ENCODE data around the gene SLC5A6.
A peak's percentile ranks its signal among the peaks of the same experiment; 100 is the strongest.

Gene SLC5A6

DNA sequence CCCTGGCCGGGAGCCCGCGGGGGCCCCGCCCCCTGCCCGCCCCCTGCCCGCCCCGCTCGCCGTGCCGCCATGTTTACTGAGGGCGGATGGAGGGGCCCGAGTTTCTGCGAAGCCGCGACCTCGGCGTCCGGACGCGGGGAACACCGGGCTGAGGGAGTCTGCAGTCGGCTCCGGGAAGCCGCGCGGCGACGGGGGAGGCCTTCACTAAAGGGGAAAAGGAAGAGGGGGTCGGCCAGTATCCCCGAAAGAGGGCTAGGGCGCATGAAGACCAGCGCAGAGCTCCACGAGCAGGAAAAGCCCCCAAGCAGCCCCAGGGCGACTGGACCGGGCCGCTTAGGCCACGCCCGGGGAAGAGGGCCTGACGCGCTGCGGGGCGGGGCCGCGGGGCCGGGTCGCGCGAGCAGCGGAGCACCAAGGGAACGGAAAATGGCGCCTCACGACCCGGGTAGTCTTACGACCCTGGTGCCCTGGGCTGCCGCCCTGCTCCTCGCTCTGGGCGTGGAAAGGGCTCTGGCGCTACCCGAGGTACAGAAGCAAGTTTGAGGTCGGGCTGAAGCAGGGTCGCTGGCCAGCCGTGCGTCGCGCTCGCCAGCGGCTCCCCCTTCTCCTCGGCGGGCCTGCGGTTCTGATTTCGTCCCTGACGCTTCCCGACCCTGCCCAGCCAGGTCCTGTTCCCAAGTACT, at the start of gene SLC5A6, which contains the start of gene ATRAID:
Gene SLC5A6, minus strand, starts transcription at position 326 of the 683 bp plus-strand sequence. CDS start 4,618 bp downstream, outside the sequence.
Gene ATRAID, plus strand, starts transcription at position 99 of the 683 bp plus-strand sequence. Its CDS starts 328 bp downstream, at position 427.
- H3K4me1 ChIP-seq (ENCODE audit: control insufficient read depth, insufficient read depth, low read length) = 0 out of 2 replicates have a peak, but pooled peaks cover 1% of the 10 kb centered on the region
- no peaks in the 10 kb centered on the region for H3K9me3 ChIP-seq (ENCODE audit: control insufficient read depth, insufficient read depth, low read length)
- H3K27me3 ChIP-seq (ENCODE audit: control insufficient read depth, insufficient read depth, low read length) = no peaks in the 10 kb centered on the region
- no CpG with 5 or more reads among the region's 73 CpGs for WGBS (ENCODE audit: insufficient coverage, insufficient read length)
- peak; percentile 67 for DNase-seq (ENCODE audit: low read depth, low spot score)
- H3K36me3 ChIP-seq (ENCODE audit: control insufficient read depth, insufficient read depth, low read length) = peaks cover 16% of the 10 kb centered on the region
- no peak within 1 kb of the TSS for H3K27ac ChIP-seq (ENCODE audit: low read length)
- peak within 1 kb of the TSS; percentile 76 for H3K4me3 ChIP-seq (ENCODE audit: low read length)

DNA sequence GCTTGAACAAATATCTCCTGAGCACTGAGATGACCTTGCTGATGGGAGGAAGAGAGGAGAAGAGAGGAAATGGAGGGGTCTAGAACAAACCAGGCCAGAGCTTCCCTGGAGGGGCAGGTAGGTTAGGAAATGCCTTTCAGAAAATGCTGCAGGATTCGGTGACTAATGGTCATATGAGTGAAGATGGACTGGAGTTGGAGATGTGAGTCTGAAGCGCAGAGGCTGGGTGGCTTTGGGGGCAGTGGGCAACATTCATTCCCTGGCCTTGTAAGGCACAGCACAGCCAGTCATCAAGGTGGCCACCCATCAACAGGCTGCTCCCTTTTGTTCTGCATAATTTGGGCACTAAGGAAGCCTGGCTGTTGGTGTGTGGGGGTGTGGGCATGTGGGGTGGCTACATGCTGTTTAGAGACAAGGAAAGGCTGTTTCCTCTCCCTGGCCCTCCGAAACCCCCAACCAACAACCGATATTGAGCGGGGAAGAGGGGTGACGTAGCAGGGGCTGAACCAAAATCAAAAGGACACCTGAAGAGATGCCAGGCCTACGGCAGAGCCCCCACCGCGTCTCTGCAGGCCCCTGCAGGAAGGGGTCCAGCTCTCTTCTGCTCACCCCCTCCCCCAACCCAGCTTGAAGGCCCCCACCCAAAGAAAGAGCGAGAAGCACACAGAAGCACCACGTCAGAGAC, 49.3 kb upstream of the SLC5A6 start:
- Histone ChIP-seq H3K4me1 (ENCODE audit: control insufficient read depth, insufficient read depth, low read length) (peaks cover 4% of the 10 kb centered on the region; the same call in 1 of the 2 replicates), H3K27ac (ENCODE audit: low read length) (no peak overlapping the region), H3K36me3 (ENCODE audit: control insufficient read depth, insufficient read depth, low read length) (no peaks in the 10 kb centered on the region), H3K27me3 (ENCODE audit: control insufficient read depth, insufficient read depth, low read length) (peaks cover 40% of the 10 kb centered on the region), H3K9me3 (ENCODE audit: control insufficient read depth, insufficient read depth, low read length) (no peaks in the 10 kb centered on the region), H3K4me3 (ENCODE audit: low read length) (peak overlapping the region; percentile 81; the same call in 1 of the 2 replicates)
- WGBS (ENCODE audit: insufficient coverage, insufficient read length) = no CpG with 5 or more reads among the region's 11 CpGs
- no peak for DNase-seq (ENCODE audit: low read depth, low spot score)

GRCh38 chr2:27258051-27258450, 46.0 kb upstream of the SLC5A6 start:
- no peak for DNase-seq (ENCODE audit: low read depth, low spot score)
- no CpG with 5 or more reads among the region's 8 CpGs for WGBS (ENCODE audit: insufficient coverage, insufficient read length)
- Histone ChIP-seq H3K4me1 (ENCODE audit: control insufficient read depth, insufficient read depth, low read length) (peaks cover 4% of the 10 kb centered on the region; the same call in 1 of the 2 replicates), H3K36me3 (ENCODE audit: control insufficient read depth, insufficient read depth, low read length) (no peaks in the 10 kb centered on the region), H3K4me3 (ENCODE audit: low read length) (no peak overlapping the region), H3K9me3 (ENCODE audit: control insufficient read depth, insufficient read depth, low read length) (no peaks in the 10 kb centered on the region), H3K27me3 (ENCODE audit: control insufficient read depth, insufficient read depth, low read length) (peaks cover 14% of the 10 kb centered on the region), H3K27ac (ENCODE audit: low read length) (no peak overlapping the region)

DNA sequence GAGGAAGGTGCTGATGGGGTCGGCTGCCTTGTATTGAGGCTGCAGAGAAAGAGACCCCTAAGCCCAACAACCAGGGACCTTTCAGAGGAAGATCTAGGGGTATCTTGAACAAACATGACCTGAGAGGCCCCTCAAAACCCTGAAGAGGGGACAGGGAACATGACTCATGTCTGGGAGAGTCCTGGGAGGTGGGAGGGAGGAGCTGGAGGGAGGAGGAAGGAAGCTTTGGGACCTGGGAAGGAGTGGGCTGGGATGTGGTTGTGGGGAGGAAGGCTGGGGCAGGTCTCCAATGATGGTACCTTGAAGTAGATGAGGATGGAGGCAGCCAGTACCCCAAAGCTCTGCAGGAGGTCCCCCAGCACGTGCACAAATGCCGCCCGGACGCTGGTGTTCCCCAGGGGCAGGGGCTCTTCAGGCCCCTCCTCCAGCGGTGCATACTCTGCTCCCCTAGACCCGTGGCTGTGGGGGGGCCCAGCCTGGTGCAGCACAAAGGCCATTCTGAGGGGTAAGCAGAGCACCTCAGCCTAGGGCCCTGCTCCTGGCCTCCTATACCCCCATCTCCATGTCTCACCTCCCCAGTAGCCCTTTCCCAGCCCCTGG, 44.9 kb upstream of the SLC5A6 start:
- DNase-seq (ENCODE audit: low read depth, low spot score) = no peak
- Histone ChIP-seq H3K4me3 (ENCODE audit: low read length) (no peak overlapping the region), H3K27ac (ENCODE audit: low read length) (no peak overlapping the region), H3K9me3 (ENCODE audit: control insufficient read depth, insufficient read depth, low read length) (no peaks in the 10 kb centered on the region), H3K36me3 (ENCODE audit: control insufficient read depth, insufficient read depth, low read length) (no peaks in the 10 kb centered on the region), H3K27me3 (ENCODE audit: control insufficient read depth, insufficient read depth, low read length) (peaks cover 14% of the 10 kb centered on the region), H3K4me1 (ENCODE audit: control insufficient read depth, insufficient read depth, low read length) (peaks cover 4% of the 10 kb centered on the region)
- no CpG with 5 or more reads among the region's 7 CpGs for WGBS (ENCODE audit: insufficient coverage, insufficient read length)

DNA sequence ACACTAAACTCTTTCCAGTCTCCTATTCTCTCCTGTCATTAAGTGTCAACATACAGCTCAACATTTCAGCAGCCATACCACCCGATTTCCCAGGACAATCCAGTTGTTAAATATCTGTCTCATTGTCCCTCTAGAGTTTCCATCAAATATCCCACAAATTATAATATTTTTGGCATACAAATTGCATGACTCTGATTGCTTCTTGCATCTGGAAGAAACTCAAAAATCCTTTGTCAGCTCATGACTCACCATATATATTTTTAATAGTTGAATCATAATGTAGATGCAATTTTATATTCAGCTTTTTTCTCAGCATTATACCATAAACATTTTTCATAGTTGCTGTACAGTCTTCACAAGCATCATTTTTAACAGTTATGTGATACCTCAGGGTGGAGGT, 43.6 kb upstream of the SLC5A6 start:
- no peak overlapping the region for H3K27ac ChIP-seq (ENCODE audit: low read length)
- H3K4me3 ChIP-seq (ENCODE audit: low read length) = no peak overlapping the region
- H3K27me3 ChIP-seq (ENCODE audit: control insufficient read depth, insufficient read depth, low read length) = peaks cover under 1% of the 10 kb centered on the region; the same call in 1 of the 2 replicates
- no peaks in the 10 kb centered on the region for H3K9me3 ChIP-seq (ENCODE audit: control insufficient read depth, insufficient read depth, low read length)
- no CpG with 5 or more reads among the region's 1 CpG for WGBS (ENCODE audit: insufficient coverage, insufficient read length)
- H3K36me3 ChIP-seq (ENCODE audit: control insufficient read depth, insufficient read depth, low read length) = no peaks in the 10 kb centered on the region
- peaks cover 8% of the 10 kb centered on the region for H3K4me1 ChIP-seq (ENCODE audit: control insufficient read depth, insufficient read depth, low read length)
- no peak for DNase-seq (ENCODE audit: low read depth, low spot score)

DNA sequence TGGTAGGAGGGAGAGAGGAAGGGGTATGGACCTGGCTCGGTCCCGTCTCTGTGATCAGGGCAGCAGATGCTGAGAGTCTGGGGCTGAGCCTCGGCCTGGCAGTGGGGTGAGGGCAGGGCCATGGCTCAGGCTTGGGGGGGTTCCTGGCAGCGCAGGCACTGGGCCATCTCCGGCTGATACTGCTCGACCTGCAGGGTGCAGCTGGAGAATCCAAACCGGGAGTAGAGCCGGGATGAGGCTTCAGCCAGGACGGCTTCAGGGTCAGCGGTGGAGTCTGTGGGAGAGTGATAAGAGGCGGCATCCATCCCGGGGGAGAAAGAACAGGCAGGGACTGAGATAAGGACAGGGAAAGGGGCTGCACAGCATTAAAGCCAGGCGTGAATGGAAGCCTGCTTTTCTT, 43.1 kb upstream of the SLC5A6 start:
- H3K4me3 ChIP-seq (ENCODE audit: low read length) = no peak overlapping the region
- H3K27ac ChIP-seq (ENCODE audit: low read length) = no peak overlapping the region
- H3K27me3 ChIP-seq (ENCODE audit: control insufficient read depth, insufficient read depth, low read length) = no peaks in the 10 kb centered on the region; the same call in 1 of the 2 replicates
- H3K9me3 ChIP-seq (ENCODE audit: control insufficient read depth, insufficient read depth, low read length) = no peaks in the 10 kb centered on the region
- H3K36me3 ChIP-seq (ENCODE audit: control insufficient read depth, insufficient read depth, low read length) = no peaks in the 10 kb centered on the region
- peaks cover 10% of the 10 kb centered on the region for H3K4me1 ChIP-seq (ENCODE audit: control insufficient read depth, insufficient read depth, low read length)
- WGBS (ENCODE audit: insufficient coverage, insufficient read length) = no CpG with 5 or more reads among the region's 13 CpGs
- DNase-seq (ENCODE audit: low read depth, low spot score) = no peak

- Histone ChIP-seq H3K27ac (ENCODE audit: low read length) (no peak overlapping the region), H3K27me3 (ENCODE audit: control insufficient read depth, insufficient read depth, low read length) (no peaks in the 10 kb centered on the region; the same call in 1 of the 2 replicates), H3K9me3 (ENCODE audit: control insufficient read depth, insufficient read depth, low read length) (no peaks in the 10 kb centered on the region), H3K4me3 (ENCODE audit: low read length) (no peak overlapping the region), H3K4me1 (ENCODE audit: control insufficient read depth, insufficient read depth, low read length) (peaks cover 10% of the 10 kb centered on the region), H3K36me3 (ENCODE audit: control insufficient read depth, insufficient read depth, low read length) (no peaks in the 10 kb centered on the region)
- WGBS (ENCODE audit: insufficient coverage, insufficient read length) = no CpG with 5 or more reads among the region's 13 CpGs
- no peak for DNase-seq (ENCODE audit: low read depth, low spot score)
Measured at GRCh38 chr2:27251766-27252165, 39.7 kb upstream of the SLC5A6 start.

DNA sequence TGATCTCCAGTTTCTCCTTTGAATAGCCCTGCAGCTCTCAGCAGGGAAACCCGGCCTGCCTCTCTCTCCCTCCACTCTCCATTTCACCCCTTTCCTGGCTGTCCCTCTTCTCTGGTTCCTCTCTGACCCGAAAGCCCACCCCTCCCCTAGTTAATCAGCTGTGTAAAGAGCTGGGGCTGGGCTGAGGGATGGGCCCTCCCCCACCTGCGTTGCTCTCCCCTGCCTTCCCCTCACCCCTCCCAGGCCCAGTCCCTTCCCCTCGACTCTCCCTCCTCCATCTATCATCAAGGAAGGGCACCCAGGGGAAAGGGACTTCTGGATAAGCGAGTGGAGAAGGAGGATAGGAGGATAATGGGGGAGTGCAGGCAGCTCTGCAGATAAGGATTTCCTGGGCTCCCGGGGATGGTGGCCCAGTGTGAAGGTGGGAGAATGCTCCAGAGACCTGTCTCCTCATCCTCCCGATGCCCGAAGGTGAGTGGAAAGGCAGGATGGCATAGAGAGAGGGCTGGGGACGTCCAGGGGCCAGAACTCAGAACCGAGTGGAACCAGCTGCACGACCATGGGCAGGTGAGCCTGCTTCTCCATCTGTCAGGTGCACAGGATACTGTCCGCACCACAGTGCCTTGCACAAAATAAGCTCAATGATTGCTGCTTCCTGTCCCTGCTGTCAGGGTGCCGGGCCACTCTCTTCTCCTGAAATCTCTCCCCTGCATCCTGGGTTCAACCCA, 38.7 kb upstream of the SLC5A6 start:
- WGBS (ENCODE audit: insufficient coverage, insufficient read length) = no CpG with 5 or more reads among the region's 13 CpGs
- peaks cover 10% of the 10 kb centered on the region for H3K4me1 ChIP-seq (ENCODE audit: control insufficient read depth, insufficient read depth, low read length)
- H3K36me3 ChIP-seq (ENCODE audit: control insufficient read depth, insufficient read depth, low read length) = no peaks in the 10 kb centered on the region
- DNase-seq (ENCODE audit: low read depth, low spot score) = no peak
- no peak overlapping the region for H3K27ac ChIP-seq (ENCODE audit: low read length)
- no peaks in the 10 kb centered on the region; the same call in 1 of the 2 replicates for H3K27me3 ChIP-seq (ENCODE audit: control insufficient read depth, insufficient read depth, low read length)
- H3K9me3 ChIP-seq (ENCODE audit: control insufficient read depth, insufficient read depth, low read length) = no peaks in the 10 kb centered on the region
- H3K4me3 ChIP-seq (ENCODE audit: low read length) = no peak overlapping the region; the same call in 1 of the 2 replicates

DNA sequence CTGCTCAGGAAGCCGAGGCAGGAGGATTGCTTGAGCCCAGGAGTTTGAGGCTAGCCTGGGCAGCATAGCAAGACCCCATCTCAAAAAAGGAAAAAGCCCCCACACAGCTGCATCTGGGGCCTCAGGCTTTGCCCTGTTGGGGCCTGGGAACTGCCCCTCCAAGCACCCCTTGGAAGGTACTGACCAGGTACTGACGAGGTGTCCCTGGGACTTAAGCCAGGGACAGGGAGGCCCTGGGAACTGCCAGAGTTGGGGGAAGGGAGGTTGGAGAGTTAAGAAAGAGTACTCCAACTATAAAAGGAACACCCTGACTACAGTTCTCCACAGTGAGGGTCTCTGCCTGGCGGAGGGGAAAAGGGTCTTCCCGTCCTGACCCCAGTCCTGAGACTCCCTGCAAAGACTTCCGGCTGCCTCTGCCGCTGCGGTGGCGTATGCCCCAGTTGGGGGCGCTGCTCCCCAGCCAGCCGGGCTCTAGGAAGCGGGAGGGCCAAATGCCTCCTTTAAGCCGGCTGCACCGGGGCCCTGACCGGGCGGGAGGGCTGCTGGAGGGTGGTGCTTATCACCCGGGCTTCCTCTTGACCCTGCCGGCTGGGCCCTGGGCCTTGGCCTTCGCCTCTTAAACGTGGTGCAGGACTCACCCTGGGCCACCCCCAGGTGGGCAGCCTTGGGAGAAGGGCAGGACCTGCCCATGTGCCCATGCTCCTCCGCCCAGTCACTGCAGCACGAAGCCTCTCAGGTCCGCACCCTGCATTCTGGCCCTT, 38.0 kb upstream of the SLC5A6 start:
- Histone ChIP-seq H3K27ac (ENCODE audit: low read length) (no peak overlapping the region), H3K4me3 (ENCODE audit: low read length) (no peak overlapping the region; the same call in 1 of the 2 replicates)
- no peak for DNase-seq (ENCODE audit: low read depth, low spot score)

More for the DNA sequence above, 38.0 kb upstream of the SLC5A6 start:
- WGBS (ENCODE audit: insufficient coverage, insufficient read length) = no CpG with 5 or more reads among the region's 22 CpGs
- Histone ChIP-seq H3K36me3 (ENCODE audit: control insufficient read depth, insufficient read depth, low read length) (no peaks in the 10 kb centered on the region), H3K9me3 (ENCODE audit: control insufficient read depth, insufficient read depth, low read length) (no peaks in the 10 kb centered on the region), H3K27me3 (ENCODE audit: control insufficient read depth, insufficient read depth, low read length) (no peaks in the 10 kb centered on the region; the same call in 1 of the 2 replicates), H3K4me1 (ENCODE audit: control insufficient read depth, insufficient read depth, low read length) (peaks cover 10% of the 10 kb centered on the region)

Data from iPS DF 6.9 (cell line).